GM23248 (cell line): ENCODE data around the gene WDR70. TPM values are rescaled to one million over a fixed set of nuclear protein-coding genes. Genes with fewer than 3 reads are reported as not detected.

Experiments used
- DNase-seq: peaks from one replicate; pipeline ENCODE4 v3.0.0-alpha.2; 2015
- H2AFZ ChIP-seq: fragments of 200-600 bp; sonication (generic); 2 replicates; pipeline ENCODE4 v1.6.1; 2016; ENCODE audit warnings: antibody characterized with exemption
- H3F3A ChIP-seq: fragments of 200-600 bp; sonication (generic); 2 replicates; pipeline ENCODE4 v1.6.1; 2016; ENCODE audit warnings: mild to moderate bottlenecking, antibody characterized with exemption, mixed run types; ENCODE audit not compliant: insufficient read depth
- H3K27ac ChIP-seq: fragments of 200-600 bp; sonication (generic); 2 replicates; pipeline ENCODE4 v1.5.1; 2016; ENCODE audit warnings: mild to moderate bottlenecking
- H3K27me3 ChIP-seq: fragments of 200-600 bp; sonication (generic); replicated peaks from 2 replicates; pipeline ENCODE4 v1.6.1; 2016; ENCODE audit warnings: mild to moderate bottlenecking; ENCODE audit not compliant: insufficient read depth
- H3K36me3 ChIP-seq: fragments of 200-600 bp; sonication (generic); 2 replicates; pipeline ENCODE4 v1.6.1; 2016; ENCODE audit warnings: low read depth, mild to moderate bottlenecking
- H3K4me1 ChIP-seq: fragments of 200-600 bp; sonication (generic); 2 replicates; pipeline ENCODE4 v1.6.1; 2016; ENCODE audit warnings: mild to moderate bottlenecking; ENCODE audit not compliant: insufficient read depth
- H3K4me2 ChIP-seq: fragments of 200-600 bp; sonication (generic); one replicate; pipeline ENCODE4 v1.6.1; 2016; ENCODE audit warnings: mild to moderate bottlenecking; ENCODE audit not compliant: unreplicated experiment
- H3K4me3 ChIP-seq: fragments of 200-600 bp; sonication (generic); 2 replicates; pipeline ENCODE4 v1.5.1; 2016; ENCODE audit warnings: mild to moderate bottlenecking
- H3K79me2 ChIP-seq: fragments of 200-600 bp; sonication (generic); 2 replicates; pipeline ENCODE4 v1.6.1; 2016; ENCODE audit warnings: mild to moderate bottlenecking; ENCODE audit not compliant: insufficient read depth
- H3K9ac ChIP-seq: fragments of 200-600 bp; sonication (generic); 2 replicates; pipeline ENCODE4 v1.6.1; 2016; ENCODE audit warnings: mild to moderate bottlenecking
- H3K9me2 ChIP-seq: fragments of 200-600 bp; sonication (generic); 2 replicates; pipeline ENCODE4 v1.6.1; 2016; ENCODE audit warnings: mixed run types, mild to moderate bottlenecking, moderate library complexity; ENCODE audit not compliant: insufficient read depth
- H3K9me3 ChIP-seq: fragments of 200-600 bp; sonication (generic); one replicate; pipeline ENCODE4 v1.6.1; 2017; ENCODE audit warnings: low read depth
- H4K20me1 ChIP-seq: fragments of 200-600 bp; sonication (generic); 2 replicates; pipeline ENCODE4 v1.6.0; 2016; ENCODE audit not compliant: insufficient read depth
- EZH2 ChIP-seq: fragments of 200-600 bp; sonication (generic); IDR thresholded peaks from 2 replicates; pipeline ENCODE4 v1.6.1; 2018; ENCODE audit warnings: antibody characterized with exemption, mild to moderate bottlenecking; ENCODE audit not compliant: insufficient read depth, poor library complexity, severe bottlenecking
- EZH2phosphoT487 ChIP-seq: fragments of 200-600 bp; sonication (generic); IDR thresholded peaks from 2 replicates; pipeline ENCODE4 v1.6.1; 2018; ENCODE audit warnings: antibody characterized with exemption, moderate library complexity, mild to moderate bottlenecking, low read depth; ENCODE audit not compliant: insufficient read depth
- WGBS, 2 experiments: methylation state at CpG; one replicate each; pipeline ENCODE4 v1.1.6; 2015 to 2017; ENCODE audit warnings: low lambda C conversion rate in 2 of 2, low coverage in 1 of 2; ENCODE audit errors: missing lambda C conversion rate in 2 of 2; 5-methylcytosine and 5-hydroxymethylcytosine counted together
- in situ Hi-C: fragments of 300-500 bp; cut with MboI; formaldehyde crosslinking; loops from 2 replicates; pipeline ENCODE4 v1.15.0; 2020
- polyA plus RNA-seq: library from polyadenylated mRNA; unstranded; fragments of >200 nt; fragmentation: Nextera tagmentation; extraction: Ambion mirVana; gene quantifications from 2 replicates; pipeline ENCODE4 v1.2.1, GENCODE V29; 2016
- total RNA-seq: library from RNA; depleted of rRNA; stranded (reverse); fragments of >200 nt; shearing (Covaris generic); gene quantifications from 2 replicates; pipeline ENCODE4 v1.2.3, GENCODE V29; 2014

WDR70 gene
- total and polyA plus RNA-seq, 2 experiments from 2014 or later = 20.8 to 24.9 TPM

- no peak overlapping the region for H3K9ac ChIP-seq
- no peak for DNase-seq
- no peak overlapping the region for H3K4me2 ChIP-seq
- H3K9me2 ChIP-seq = no peaks in the 10 kb centered on the region
- H3K27me3 ChIP-seq = no peaks in the 10 kb centered on the region
- H3K36me3 ChIP-seq = no peaks in the 10 kb centered on the region
- peaks cover 10% of the 10 kb centered on the region for H3K4me1 ChIP-seq
- no peak overlapping the region for H2AFZ ChIP-seq
- 95 to 96% methylated on average over 2 of the region's 2 CpGs for WGBS, 2 experiments
- no peaks in the 10 kb centered on the region for H3K9me3 ChIP-seq
- no peak overlapping the region for H3K27ac ChIP-seq
- H3K4me3 ChIP-seq = no peak overlapping the region
- in situ Hi-C loops = no loop called here
- no peaks in the 10 kb centered on the region for H3F3A ChIP-seq
- TF ChIP-seq EZH2 = no peak
- no peak for TF ChIP-seq EZH2phosphoT487
- peaks cover 4% of the 10 kb centered on the region; the same call in 1 of the 2 replicates for H3K79me2 ChIP-seq
- 0 out of 2 replicates have a peak, but pooled peaks cover 4% of the 10 kb centered on the region for H4K20me1 ChIP-seq
Measured at GRCh38 chr5:37569466-37569865, 190.3 kb downstream of the WDR70 start.

- no peaks in the 10 kb centered on the region for H3K36me3 ChIP-seq
- no peak overlapping the region for H3K4me2 ChIP-seq
- no peak overlapping the region for H3K27ac ChIP-seq
- no peak overlapping the region for H3K9ac ChIP-seq
- no peak overlapping the region for H2AFZ ChIP-seq
- peaks cover 4% of the 10 kb centered on the region; the same call in 1 of the 2 replicates for H3K79me2 ChIP-seq
- no peak for TF ChIP-seq EZH2phosphoT487
- no peak for TF ChIP-seq EZH2
- WGBS, 2 experiments = 31 to 67% methylated on average over 1 of the region's 1 CpG
- no peaks in the 10 kb centered on the region for H3K27me3 ChIP-seq
- H4K20me1 ChIP-seq = 0 out of 2 replicates have a peak, but pooled peaks cover 4% of the 10 kb centered on the region
- H3K9me2 ChIP-seq = no peaks in the 10 kb centered on the region
- DNase-seq = no peak
- in situ Hi-C loops = no loop called here
- H3K4me1 ChIP-seq = peaks cover under 1% of the 10 kb centered on the region
- H3K9me3 ChIP-seq = no peaks in the 10 kb centered on the region
- no peak overlapping the region for H3K4me3 ChIP-seq
- no peaks in the 10 kb centered on the region for H3F3A ChIP-seq
Measured at GRCh38 chr5:37570597-37570996, 191.5 kb downstream of the WDR70 start.

- TF ChIP-seq EZH2phosphoT487 (no peak), EZH2 (no peak)
- in situ Hi-C loops = no loop called here
- no peak overlapping the region for H2AFZ ChIP-seq
- no peak overlapping the region for H3K27ac ChIP-seq
- WGBS, 2 experiments = 69 to 70% methylated on average over 2 of the region's 2 CpGs
- no peak for DNase-seq
- H3K9me3 ChIP-seq = no peaks in the 10 kb centered on the region
- no peaks in the 10 kb centered on the region for H3K79me2 ChIP-seq
- H3K4me2 ChIP-seq = no peak overlapping the region
- H3K4me3 ChIP-seq = no peak overlapping the region
- no peaks in the 10 kb centered on the region for H3K4me1 ChIP-seq
- H4K20me1 ChIP-seq = 0 out of 2 replicates have a peak, but pooled peaks cover 4% of the 10 kb centered on the region
- H3K9ac ChIP-seq = no peak overlapping the region
- no peaks in the 10 kb centered on the region for H3K36me3 ChIP-seq
- H3K27me3 ChIP-seq = no peaks in the 10 kb centered on the region
- no peaks in the 10 kb centered on the region for H3K9me2 ChIP-seq
- H3F3A ChIP-seq = no peaks in the 10 kb centered on the region
Measured at GRCh38 chr5:37571985-37572384, 192.9 kb downstream of the WDR70 start.

GRCh38 chr5:37575541-37576489 lies 196.7 kb downstream of the WDR70 start:
- no peaks in the 10 kb centered on the region for H3K27me3 ChIP-seq
- no peak overlapping the region for H3K4me2 ChIP-seq
- H3K4me3 ChIP-seq = no peak overlapping the region
- WGBS, 2 experiments = 61 to 63% methylated on average over 6 to 8 of the region's 8 CpGs
- in situ Hi-C loops = no loop called here
- no peaks in the 10 kb centered on the region for H3K79me2 ChIP-seq
- H4K20me1 ChIP-seq = 0 out of 2 replicates have a peak, but pooled peaks cover 3% of the 10 kb centered on the region
- no peaks in the 10 kb centered on the region for H3K36me3 ChIP-seq
- H3K9ac ChIP-seq = no peak overlapping the region
- no peak for DNase-seq
- no peaks in the 10 kb centered on the region for H3F3A ChIP-seq
- no peaks in the 10 kb centered on the region for H3K4me1 ChIP-seq
- H3K9me2 ChIP-seq = no peaks in the 10 kb centered on the region
- no peak overlapping the region for H2AFZ ChIP-seq
- TF ChIP-seq EZH2phosphoT487 = no peak
- no peak for TF ChIP-seq EZH2
- H3K27ac ChIP-seq = no peak overlapping the region
- no peaks in the 10 kb centered on the region for H3K9me3 ChIP-seq
